Measurements from ENCODE around the gene CRIP3.

Gene CRIP3

GRCh38 chr6:43256670-43257366 lies 51.8 kb downstream of the CRIP3 start:
- TF ChIP-seq POLR2A (IDR thresholded peaks at IDR 0.05; ENCODE audit: low read length) (no peak), GATA1 (IDR thresholded peaks at IDR 0.05; ENCODE audit: low read depth, low read length) (no peak)
- no peak for DNase-seq
